NT2/D1 (cell line): ENCODE data around the gene TRIM42.

Experiments
- SUZ12 ChIP-seq: IDR thresholded peaks from 2 replicates; pipeline ENCODE4 v1.6.1; 2011; ENCODE audit not compliant: insufficient read length, insufficient read depth; ENCODE audit errors: extremely low read depth
- ZNF274 ChIP-seq: IDR thresholded peaks from 2 replicates; pipeline ENCODE4 v1.6.1; 2011; ENCODE audit warnings: mild to moderate bottlenecking, low read depth, low read length

GRCh38 chr3:140630866-140631265 lies 47.0 kb upstream of the TRIM42 start:
- TF ChIP-seq SUZ12 (no peak), ZNF274 (no peak)
